Measurements from ENCODE around the gene DST. TPM values are rescaled to one million over a fixed set of nuclear protein-coding genes. Genes with fewer than 3 reads are reported as not detected.

DST gene
- total and polyA plus RNA-seq, 2 donors = 125 to 818 TPM

DNA sequence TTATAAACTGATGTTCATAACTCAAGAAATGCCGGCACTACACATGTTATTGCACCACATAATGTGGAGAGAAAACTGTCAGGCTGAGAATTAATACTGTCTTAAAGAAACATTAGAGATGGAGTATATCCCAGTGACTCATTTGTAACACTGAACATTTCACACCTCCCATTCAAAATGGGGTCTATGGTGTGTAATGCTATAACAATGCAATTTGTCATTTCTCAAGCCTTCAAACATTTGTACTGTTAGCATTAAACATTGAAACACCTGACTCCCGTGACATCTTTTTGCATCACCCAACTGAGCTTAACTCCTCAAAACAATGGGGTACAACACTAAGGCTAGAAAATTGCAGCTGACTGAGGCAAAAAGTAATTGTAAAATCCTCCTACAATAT is 151.7 kb downstream of the DST start:
- Histone ChIP-seq H3K4me3 (ENCODE audit: low read depth, low read length) (no peak overlapping the region), H3K36me3 (ENCODE audit: insufficient read depth) (peaks cover 3% of the 10 kb centered on the region), H3K27ac (ENCODE audit: low read depth) (no peak overlapping the region), H3K4me1 (ENCODE audit: insufficient read depth) (no peaks in the 10 kb centered on the region)
- DNase-seq (ENCODE audit: extremely low spot score) = no peak
- WGBS = 85% methylated on average over 2 of the region's 2 CpGs

DNA sequence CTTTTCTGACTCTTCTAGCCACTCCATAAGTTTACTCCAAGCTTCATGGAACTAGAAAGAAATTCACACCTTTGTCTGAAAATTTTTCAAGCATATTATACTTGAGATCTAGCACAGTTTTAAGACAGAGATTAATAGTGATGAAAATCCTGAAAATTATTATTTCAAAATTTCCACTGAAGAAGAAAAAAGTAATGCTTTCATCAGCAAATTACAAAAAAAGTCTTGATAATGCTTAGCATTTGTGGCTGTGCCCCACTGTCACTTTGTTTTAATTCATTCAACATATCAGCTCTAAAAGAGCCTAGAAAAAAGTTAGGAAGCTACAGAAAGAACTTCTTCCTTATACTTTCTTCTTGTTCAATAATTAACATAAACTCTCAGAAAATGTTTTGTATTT is 153.1 kb downstream of the DST start:
- no peaks in the 10 kb centered on the region for H3K4me1 ChIP-seq (ENCODE audit: insufficient read depth)
- DNase-seq (ENCODE audit: extremely low spot score) = no peak
- peaks cover 3% of the 10 kb centered on the region for H3K36me3 ChIP-seq (ENCODE audit: insufficient read depth)
- H3K4me3 ChIP-seq (ENCODE audit: low read depth, low read length) = no peak overlapping the region
- H3K27ac ChIP-seq (ENCODE audit: low read depth) = no peak overlapping the region

DNA sequence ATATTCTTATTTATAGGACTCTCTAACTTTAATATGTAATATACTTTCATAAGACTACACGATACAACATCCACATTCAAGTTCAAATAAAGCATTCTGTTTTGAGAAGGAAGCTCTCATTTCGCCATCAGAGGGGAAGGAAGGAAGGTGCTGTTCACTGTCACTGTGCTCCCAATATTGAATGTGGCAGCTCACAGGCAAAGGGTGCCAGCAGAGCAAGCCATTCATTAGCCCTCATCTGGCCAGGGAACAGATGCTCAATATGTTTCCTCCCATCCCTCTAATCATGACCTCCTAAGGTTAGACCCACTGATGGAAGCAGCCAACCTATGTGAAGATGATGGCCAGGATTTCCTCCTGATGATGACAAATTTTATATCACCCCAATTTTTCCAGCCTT is 154.4 kb downstream of the DST start:
- no peak for DNase-seq (ENCODE audit: extremely low spot score)
- Histone ChIP-seq H3K27ac (ENCODE audit: low read depth) (no peak overlapping the region), H3K36me3 (ENCODE audit: insufficient read depth) (peaks cover 3% of the 10 kb centered on the region), H3K4me3 (ENCODE audit: low read depth, low read length) (no peak overlapping the region), H3K4me1 (ENCODE audit: insufficient read depth) (no peaks in the 10 kb centered on the region)
- WGBS = 93% methylated on average over 2 of the region's 2 CpGs

DNA sequence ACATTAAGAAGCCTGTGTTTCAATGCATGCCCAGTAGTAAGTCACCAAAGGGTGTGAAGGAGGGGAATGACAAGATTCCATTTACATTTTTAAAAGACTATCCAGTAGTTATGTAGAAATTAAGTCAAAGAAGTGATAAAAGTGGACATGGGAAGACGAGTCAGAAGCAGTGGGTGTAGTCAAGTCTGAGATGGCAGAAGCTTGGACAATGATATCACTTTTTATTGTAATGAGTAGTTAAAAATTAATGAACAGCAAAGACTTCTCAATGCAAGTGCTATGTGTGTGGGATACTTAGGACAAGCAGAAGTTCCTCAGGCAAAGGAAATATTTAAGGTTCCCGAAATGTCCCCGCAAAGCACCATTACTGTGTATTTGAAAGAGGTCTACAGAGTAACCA is 156.0 kb downstream of the DST start:
- Histone ChIP-seq H3K4me3 (ENCODE audit: low read depth, low read length) (no peak overlapping the region), H3K36me3 (ENCODE audit: insufficient read depth) (peaks cover 3% of the 10 kb centered on the region)

DNA sequence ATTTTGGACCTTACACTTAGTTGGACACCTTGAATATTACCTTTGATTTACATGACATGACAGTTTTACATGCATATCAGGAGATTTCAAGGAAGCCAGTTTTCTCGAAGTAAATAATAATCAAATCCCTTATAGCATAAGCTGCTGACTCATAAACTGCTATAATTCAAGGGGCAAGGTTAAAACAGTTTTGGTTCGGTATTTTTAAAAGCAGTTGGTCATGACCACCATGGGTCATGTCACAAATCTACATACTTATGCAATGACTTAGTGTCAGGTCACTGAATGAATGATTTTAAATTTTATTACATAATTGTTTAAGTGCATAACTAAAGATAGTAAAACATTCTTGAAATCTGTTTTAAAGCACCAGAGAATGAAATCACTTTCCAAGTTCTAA is 158.0 kb downstream of the DST start:
- Histone ChIP-seq H3K4me3 (ENCODE audit: low read depth, low read length) (no peak overlapping the region), H3K36me3 (ENCODE audit: insufficient read depth) (peaks cover 5% of the 10 kb centered on the region), H3K27ac (ENCODE audit: low read depth) (peak overlapping the region; percentile 10), H3K4me1 (ENCODE audit: insufficient read depth) (no peaks in the 10 kb centered on the region)
- WGBS = 19% methylated on average over 2 of the region's 2 CpGs
- no peak for DNase-seq (ENCODE audit: extremely low spot score)

More for the DNA sequence above, 156.0 kb downstream of the DST start:
- Histone ChIP-seq H3K4me1 (ENCODE audit: insufficient read depth) (no peaks in the 10 kb centered on the region), H3K27ac (ENCODE audit: low read depth) (peak overlapping the region; percentile 23)
- WGBS = 95% methylated on average over 3 of the region's 3 CpGs
- DNase-seq (ENCODE audit: extremely low spot score) = no peak

DNA sequence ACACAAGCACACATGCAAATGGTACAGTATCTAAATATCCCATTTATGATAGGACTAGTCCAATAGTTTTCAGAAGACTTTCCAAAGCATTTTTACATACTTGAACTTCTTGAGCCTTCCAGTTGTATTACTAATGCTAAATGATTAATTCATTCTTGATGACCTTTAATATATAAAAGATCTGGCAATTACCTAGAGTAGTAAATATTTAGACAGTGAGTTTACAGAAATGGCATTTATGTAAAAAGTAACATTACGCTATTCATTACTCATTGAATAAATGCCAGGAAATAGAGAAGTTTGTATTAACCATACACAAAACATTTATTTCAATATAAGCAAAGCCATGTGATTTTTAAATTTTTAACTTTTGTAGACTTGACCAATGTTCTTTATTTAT is 158.8 kb downstream of the DST start:
- H3K27ac ChIP-seq (ENCODE audit: low read depth) = no peak overlapping the region
- H3K4me3 ChIP-seq (ENCODE audit: low read depth, low read length) = no peak overlapping the region
- DNase-seq (ENCODE audit: extremely low spot score) = no peak
- WGBS = 27% methylated on average over 1 of the region's 1 CpG
- H3K36me3 ChIP-seq (ENCODE audit: insufficient read depth) = peaks cover 5% of the 10 kb centered on the region
- no peaks in the 10 kb centered on the region for H3K4me1 ChIP-seq (ENCODE audit: insufficient read depth)

DNA sequence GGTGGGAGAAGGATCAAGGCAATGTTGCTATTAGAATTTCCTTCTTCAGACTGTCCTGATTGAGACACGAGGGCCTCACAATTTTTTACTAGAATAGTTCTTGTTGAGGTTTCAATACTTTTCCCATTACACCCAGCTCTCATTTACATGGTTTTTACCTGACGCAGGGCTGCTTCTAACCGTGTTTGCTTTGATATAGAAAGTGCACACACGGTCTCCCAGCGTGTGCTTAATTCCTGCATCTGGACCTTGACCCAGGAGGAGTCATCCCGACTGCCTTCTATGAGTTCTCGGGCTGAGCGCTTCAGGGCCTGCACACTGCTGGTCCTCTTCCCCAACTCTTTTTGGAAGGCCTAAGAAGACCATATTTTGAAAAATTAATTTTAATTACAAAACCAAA is 160.2 kb downstream of the DST start:
- DNase-seq (ENCODE audit: extremely low spot score) = no peak
- peaks cover 5% of the 10 kb centered on the region for H3K36me3 ChIP-seq (ENCODE audit: insufficient read depth)
- WGBS = 88% methylated on average over 8 of the region's 8 CpGs
- H3K27ac ChIP-seq (ENCODE audit: low read depth) = no peak overlapping the region
- no peaks in the 10 kb centered on the region for H3K4me1 ChIP-seq (ENCODE audit: insufficient read depth)
- H3K4me3 ChIP-seq (ENCODE audit: low read depth, low read length) = no peak overlapping the region

DNA sequence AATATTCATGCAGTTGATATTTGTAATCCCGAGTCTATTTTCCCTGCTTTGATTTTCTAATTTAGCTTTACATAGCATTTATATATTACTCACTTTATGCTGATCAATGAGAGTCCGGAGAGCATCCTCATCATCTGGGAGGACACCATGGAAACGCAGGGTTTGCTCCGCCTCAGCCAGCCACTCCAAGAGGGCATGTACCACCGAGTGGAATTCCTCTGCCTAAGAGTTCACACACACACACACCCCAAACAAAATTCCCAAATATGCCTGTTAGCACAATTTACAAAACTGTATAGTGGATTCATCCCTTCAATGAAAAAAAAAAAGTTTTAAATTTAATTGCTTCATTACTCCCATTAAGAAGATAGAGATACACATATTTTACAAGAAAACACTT is 160.7 kb downstream of the DST start:
- WGBS = 88% methylated on average over 5 of the region's 5 CpGs
- Histone ChIP-seq H3K27ac (ENCODE audit: low read depth) (no peak overlapping the region), H3K4me1 (ENCODE audit: insufficient read depth) (no peaks in the 10 kb centered on the region), H3K4me3 (ENCODE audit: low read depth, low read length) (no peak overlapping the region), H3K36me3 (ENCODE audit: insufficient read depth) (peaks cover 4% of the 10 kb centered on the region)
- DNase-seq (ENCODE audit: extremely low spot score) = no peak

DNA sequence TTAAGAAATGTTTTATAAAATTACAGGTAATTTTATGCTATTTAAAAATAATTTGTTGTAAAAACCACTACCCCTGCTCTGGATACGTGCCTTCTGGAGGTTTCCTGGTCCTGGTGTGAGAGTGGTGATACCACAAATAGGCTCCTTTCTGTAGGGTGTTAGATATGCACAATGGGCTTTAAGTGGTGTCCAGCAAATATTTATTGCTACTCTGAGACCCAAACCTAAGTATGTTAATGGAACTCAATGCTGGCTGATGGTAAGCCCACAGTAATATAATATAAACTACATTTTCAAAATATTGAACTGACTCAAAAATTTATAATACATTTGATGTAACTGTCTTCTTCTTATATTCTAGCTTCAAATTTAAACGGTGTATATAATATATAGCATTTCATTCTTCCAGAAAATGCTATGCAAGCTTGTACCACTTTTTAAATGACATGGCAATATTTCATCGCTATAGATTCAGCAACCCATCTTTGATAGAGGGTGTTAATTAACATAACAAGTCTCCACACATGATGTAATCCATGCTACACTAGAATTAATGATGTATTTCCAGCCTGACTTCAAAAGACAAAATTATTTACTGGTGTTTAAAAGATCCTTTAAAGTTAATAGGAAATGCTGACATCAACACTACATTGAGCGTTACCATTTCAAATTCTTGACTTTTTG is 161.9 kb downstream of the DST start:
- H3K4me3 ChIP-seq (ENCODE audit: low read depth, low read length) = no peak overlapping the region
- H3K36me3 ChIP-seq (ENCODE audit: insufficient read depth) = peaks cover 4% of the 10 kb centered on the region
- 90% methylated on average over 4 of the region's 4 CpGs for WGBS
- no peak overlapping the region for H3K27ac ChIP-seq (ENCODE audit: low read depth)
- no peak for DNase-seq (ENCODE audit: extremely low spot score)
- H3K4me1 ChIP-seq (ENCODE audit: insufficient read depth) = no peaks in the 10 kb centered on the region

DNA sequence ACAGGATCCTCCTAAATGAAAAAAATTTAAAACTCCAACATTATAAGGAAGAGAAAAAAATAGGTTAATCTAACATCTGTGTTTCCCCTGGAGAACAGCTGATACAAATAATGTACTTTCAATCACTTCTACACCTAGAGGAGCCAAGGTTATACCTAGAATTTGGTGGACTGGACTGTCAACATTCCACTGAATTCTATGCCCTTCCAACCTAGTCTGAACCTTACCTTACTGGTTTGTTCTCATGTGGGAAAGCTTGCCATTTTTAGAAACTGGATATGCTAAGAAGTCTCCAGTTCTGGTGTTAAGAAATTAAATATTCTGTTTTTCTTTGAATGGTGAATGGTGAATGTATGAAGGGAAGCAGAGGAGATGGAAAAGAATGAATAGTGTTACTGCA is 162.4 kb downstream of the DST start:
- Histone ChIP-seq H3K27ac (ENCODE audit: low read depth) (no peak overlapping the region), H3K36me3 (ENCODE audit: insufficient read depth) (peaks cover 6% of the 10 kb centered on the region), H3K4me1 (ENCODE audit: insufficient read depth) (no peaks in the 10 kb centered on the region), H3K4me3 (ENCODE audit: low read depth, low read length) (no peak overlapping the region)
- DNase-seq (ENCODE audit: extremely low spot score) = no peak

DNA sequence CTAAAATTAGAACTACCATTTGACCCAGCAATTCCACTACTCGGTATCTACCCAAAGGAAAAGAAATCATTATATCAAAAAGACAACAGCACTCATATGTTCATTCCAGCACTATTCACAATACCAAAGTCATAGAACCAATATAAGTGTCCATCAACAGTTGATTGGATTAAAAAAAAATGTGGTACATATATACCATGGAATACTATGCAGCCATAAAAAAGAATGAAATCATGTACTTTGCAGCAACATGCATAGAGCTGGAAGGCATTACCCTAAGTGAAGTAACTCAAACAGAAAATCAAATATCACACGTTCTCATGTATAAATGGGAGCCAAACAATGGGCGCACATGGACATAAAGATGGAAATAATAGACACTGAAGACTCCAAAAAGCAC is 163.3 kb downstream of the DST start:
- H3K36me3 ChIP-seq (ENCODE audit: insufficient read depth) = peaks cover 6% of the 10 kb centered on the region
- no peaks in the 10 kb centered on the region for H3K4me1 ChIP-seq (ENCODE audit: insufficient read depth)
- 99% methylated on average over 3 of the region's 3 CpGs for WGBS
- no peak overlapping the region for H3K4me3 ChIP-seq (ENCODE audit: low read depth, low read length)
- H3K27ac ChIP-seq (ENCODE audit: low read depth) = no peak overlapping the region
- DNase-seq (ENCODE audit: extremely low spot score) = no peak

DNA sequence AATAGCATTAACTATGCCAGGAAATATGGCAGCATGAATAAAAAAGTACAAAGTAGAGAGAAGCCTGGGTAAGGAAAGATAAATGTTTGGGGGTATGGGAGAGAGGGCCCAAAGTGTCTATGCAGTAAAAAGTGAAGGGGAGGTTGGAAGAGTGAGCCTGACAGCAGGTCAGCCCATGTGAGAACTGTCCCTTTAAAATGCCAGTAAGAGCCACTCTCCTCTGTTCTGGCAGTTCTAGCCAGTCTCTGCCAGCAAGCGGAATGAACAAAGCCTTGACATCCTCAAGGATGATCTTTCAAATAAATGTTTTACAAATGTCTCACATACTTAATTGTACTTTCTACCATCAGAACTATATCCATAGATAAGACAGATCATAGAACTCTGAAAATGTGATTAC is 164.5 kb downstream of the DST start:
- 83% methylated on average over 1 of the region's 1 CpG for WGBS
- Histone ChIP-seq H3K36me3 (ENCODE audit: insufficient read depth) (peaks cover 6% of the 10 kb centered on the region), H3K27ac (ENCODE audit: low read depth) (no peak overlapping the region), H3K4me3 (ENCODE audit: low read depth, low read length) (no peak overlapping the region), H3K4me1 (ENCODE audit: insufficient read depth) (no peaks in the 10 kb centered on the region)
- DNase-seq (ENCODE audit: extremely low spot score) = no peak

DNA sequence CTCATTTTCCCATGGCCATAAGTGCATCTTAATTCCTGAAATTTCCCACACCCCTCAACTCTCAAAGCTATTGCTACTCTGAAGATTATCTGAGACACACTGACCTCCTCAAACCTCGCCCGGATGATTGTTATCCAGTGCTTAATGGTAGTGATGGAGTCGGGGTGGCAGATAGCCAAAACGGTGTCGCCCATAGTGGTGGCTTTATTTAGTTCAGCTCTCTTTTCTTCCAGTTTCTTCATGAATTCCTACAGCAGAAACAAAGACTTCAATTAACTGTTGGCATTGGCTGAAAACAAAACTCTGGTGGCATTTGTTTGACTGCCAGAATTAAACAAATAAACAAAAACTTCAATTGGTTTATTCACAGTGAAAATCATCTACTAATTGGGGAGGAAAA is 165.4 kb downstream of the DST start:
- no peaks in the 10 kb centered on the region for H3K4me1 ChIP-seq (ENCODE audit: insufficient read depth)
- H3K4me3 ChIP-seq (ENCODE audit: low read depth, low read length) = no peak overlapping the region
- H3K36me3 ChIP-seq (ENCODE audit: insufficient read depth) = peaks cover 8% of the 10 kb centered on the region
- no peak for DNase-seq (ENCODE audit: extremely low spot score)
- no peak overlapping the region for H3K27ac ChIP-seq (ENCODE audit: low read depth)
- WGBS = 89% methylated on average over 5 of the region's 5 CpGs

DNA sequence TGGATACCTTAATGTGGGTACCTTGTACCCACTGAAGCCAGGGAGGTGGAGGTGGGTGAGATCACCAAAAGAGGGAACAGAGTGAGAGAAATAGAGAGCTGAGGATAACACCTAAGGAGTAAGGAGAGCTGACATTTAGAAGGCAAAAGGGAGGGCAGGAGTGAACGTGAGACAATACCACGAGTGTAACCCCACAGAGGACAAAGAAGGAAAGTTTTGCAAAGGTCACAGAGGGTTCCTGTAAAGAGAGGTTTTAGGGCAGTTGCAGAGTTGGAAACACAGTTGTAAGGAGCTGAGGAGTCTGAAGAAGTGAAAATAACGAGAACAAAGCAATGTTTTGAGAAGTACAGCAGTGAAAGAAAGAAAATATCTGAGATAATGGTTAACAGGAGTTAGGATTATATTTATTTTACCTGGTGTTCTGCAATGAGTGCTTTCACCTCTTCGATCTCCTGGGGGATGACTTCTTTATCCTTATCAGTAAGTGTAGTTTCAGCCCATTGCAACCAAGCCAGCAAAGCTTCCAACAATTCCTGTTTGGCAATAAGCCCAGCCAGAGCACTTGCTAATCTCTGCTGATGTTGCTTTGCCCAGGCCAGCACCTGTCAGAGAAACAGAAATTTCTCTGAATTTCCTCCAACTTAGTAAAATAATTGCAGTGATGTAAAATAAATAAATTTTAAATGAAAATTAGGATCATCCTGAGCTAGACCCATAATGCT is 166.8 kb downstream of the DST start:
- Histone ChIP-seq H3K36me3 (ENCODE audit: insufficient read depth) (peaks cover 8% of the 10 kb centered on the region), H3K27ac (ENCODE audit: low read depth) (no peak overlapping the region), H3K4me3 (ENCODE audit: low read depth, low read length) (no peak overlapping the region), H3K4me1 (ENCODE audit: insufficient read depth) (no peaks in the 10 kb centered on the region)
- 36% methylated on average over 4 of the region's 4 CpGs for WGBS
- DNase-seq (ENCODE audit: extremely low spot score) = no peak
